Central memory CD4-positive, alpha-beta T cell (primary cell): ENCODE data around the gene FBXO10.
"Not testable (repeated sequence)": the region's sequence is repeated elsewhere in the genome, so short reads cannot be mapped to it uniquely, and the experiment has no call there.

Experiments
- DNase-seq: peaks from one replicate; pipeline ENCODE4 v3.0.0; 2022
- total RNA-seq, 3 experiments: gene quantifications; one replicate each; lab custom pipeline; 2026; lab: John Stamatoyannopoulos, UW

FBXO10 gene, protein sequence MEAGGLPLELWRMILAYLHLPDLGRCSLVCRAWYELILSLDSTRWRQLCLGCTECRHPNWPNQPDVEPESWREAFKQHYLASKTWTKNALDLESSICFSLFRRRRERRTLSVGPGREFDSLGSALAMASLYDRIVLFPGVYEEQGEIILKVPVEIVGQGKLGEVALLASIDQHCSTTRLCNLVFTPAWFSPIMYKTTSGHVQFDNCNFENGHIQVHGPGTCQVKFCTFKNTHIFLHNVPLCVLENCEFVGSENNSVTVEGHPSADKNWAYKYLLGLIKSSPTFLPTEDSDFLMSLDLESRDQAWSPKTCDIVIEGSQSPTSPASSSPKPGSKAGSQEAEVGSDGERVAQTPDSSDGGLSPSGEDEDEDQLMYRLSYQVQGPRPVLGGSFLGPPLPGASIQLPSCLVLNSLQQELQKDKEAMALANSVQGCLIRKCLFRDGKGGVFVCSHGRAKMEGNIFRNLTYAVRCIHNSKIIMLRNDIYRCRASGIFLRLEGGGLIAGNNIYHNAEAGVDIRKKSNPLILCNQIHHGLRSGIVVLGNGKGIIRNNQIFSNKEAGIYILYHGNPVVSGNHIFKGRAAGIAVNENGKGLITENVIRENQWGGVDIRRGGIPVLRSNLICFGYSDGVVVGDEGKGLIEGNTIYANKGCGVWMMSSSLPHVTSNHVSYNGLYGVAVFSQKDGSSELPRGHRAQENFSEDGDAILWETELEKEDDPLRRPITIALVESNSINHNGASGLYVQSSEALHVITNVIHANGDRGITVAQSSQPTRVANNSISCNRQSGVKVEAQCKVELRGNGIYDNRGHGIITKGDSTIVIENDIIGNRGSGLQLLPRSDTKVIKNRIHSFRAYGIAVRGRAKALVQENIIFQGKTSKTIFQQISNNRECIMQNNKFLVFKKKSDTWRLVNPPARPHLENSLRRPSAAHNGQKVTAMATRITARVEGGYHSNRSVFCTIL
- 1.5 to 2.7 (median 1.8) reads per million in 3 experiments for total RNA-seq

- peak; percentile 42 for DNase-seq
Observed at GRCh38 chr9:37575921-37576721, at the start of gene FBXO10. Gene FBXO10 (minus strand): TSS chr9:37576380. CDS start chr9:37541768, 34,612 bp downstream.

DNA sequence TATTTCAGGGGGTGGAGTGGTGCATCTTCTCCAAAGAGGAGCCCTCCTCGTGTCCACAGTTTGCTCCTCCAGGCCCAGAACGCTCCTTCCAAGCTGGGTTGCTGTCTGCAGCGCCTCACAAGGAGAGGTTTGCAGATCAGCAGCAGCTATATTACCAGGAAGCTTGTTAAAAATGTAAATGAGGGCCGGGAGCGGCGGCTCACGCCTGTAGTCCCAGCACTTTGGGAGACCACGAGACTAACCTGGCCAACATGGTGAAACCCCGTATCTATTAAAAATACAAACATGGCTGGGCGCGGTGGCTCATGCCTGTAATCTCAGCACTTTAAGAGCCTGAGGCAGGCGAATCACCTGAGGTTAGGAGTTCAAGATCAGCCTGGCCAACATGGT lies 49.6 kb upstream of the FBXO10 start:
- DNase-seq = no peak

DNA sequence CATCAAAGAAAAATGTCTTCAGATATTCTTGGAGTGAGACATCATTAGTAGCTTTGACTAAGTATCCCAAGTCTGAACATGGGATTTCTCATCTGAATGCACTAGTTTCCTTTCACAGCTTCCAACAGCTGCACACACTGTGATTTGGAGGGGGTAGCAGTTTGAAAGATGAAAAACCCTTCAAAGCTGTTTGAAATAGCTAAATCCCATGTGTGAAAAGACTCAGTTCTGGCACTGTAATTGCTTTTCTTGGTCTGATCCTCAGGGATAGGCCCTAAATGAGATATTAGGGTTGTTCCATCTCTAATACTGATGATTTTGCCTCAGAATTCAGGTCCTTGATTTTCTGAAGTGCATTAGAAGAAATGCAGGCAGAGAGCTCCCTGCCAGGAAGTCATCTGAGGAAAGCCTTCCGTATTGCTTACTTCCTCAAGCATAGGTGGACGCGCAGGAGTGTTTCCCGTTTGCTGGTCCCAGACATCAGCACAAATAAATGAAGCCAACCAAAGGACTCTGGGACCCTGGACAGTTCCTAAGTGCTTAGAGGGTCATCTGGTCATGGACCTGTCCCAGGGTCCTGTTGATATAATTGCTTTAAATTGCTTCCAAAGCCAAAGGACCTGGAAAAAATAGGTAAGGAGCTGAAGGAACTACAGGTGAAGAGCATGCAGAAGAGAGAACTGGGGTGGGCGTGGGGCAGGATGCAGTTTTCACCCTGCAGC lies 49.0 kb upstream of the FBXO10 start:
- no peak for DNase-seq

- DNase-seq = no peak
Observed at GRCh38 chr9:37624073-37624472, 47.9 kb upstream of the FBXO10 start.

DNA sequence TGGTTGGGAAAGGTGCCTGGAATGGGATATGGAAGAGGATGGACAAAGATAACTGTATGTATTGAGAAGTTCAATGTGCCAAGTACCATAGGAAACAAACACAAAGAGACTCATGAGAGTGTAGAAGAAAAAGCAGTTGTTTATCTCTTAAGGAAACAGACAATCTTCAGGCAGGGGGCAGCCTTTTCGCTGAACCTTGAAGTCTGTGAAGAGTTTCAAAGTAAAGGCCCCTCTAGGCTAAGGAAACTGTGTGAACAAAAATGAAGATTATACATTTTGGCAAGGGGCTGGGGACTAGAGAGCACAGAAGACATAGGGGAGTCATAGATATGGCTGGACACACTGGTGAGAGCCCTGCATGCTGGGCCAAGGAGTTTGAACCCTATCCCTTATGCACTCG lies 47.1 kb upstream of the FBXO10 start:
- no peak for DNase-seq

DNA sequence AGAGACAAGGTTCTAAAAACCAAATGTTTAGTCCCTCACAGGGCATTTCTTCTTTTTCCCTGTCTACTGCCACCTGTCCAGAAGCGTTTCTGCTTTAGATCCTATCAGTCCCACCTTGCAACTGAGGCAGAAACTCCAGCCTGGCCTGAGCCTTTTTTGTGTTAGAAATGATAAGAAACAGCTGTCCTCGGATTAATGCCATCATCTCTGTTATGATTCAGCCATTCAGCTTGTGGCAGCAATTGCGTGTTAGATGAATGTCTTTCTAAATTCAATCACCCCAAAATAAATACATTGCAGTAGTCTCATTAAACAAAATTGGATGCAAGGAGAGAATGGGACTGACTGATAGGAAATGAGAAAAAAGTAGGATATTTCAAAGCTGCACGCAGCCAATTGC lies 46.3 kb upstream of the FBXO10 start:
- no peak for DNase-seq

DNA sequence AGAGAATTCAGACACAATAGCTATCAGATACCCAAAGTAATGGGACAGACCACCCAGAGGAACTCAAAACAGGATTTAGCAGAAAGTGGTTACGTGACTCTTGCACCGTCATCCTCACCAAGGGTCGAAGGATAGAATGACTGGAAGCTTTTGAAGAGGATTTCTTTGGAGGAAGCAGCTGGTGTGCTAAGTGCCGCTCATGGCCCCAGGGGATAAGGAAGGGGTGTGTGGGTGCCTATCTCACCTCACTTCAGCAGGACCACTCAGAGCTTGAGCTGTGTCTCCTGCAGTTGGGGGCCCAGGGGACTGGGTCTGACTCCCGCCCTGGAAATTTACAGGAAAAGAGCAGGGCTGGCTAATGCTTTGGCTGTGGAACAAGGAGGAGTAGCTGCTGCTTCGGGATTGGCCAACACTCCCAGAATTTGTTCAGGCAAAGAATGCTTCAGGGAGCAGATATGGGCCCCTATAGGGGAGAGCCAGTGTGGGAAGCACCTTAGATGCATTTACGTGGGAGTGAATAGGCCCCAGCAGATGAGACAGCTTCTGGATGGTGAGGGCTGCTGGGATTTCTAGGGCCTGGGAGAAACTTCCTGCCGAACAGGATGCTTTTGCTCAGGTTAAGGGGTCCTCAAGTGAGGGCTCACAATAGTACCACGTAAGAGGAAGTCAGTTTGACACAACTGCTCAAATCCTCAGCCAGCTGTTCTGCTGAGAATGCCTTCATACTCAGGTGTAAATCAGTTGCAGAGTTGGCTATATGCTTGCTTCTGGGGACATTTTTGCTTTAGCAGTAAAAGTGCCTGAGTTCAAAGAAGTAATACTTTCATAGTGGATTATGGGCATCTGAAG lies 45.3 kb upstream of the FBXO10 start:
- DNase-seq = no peak

DNA sequence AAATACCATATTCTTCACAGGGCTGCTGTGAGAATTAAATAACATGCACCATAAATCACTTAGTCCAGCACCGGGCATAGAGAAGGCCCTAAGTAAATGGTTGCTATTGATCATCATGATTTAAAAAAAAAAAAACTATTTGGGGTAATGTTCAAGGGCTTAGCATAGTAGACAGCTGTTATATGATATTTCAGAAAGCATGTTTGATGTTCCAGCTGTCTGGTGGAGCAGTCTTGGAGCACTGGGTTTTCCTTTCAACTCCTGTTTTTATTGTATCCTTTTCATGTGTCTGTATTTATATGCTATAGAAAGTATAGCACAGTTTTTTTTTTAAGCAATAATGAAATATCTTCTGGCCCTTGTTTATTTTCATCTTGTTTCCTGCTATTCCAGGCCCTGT lies 44.2 kb upstream of the FBXO10 start:
- no peak for DNase-seq

- DNase-seq = no peak
Observed at GRCh38 chr9:37619806-37620205, 43.6 kb upstream of the FBXO10 start.

GRCh38 chr9:37618817-37619216 lies 42.6 kb upstream of the FBXO10 start:
- no peak for DNase-seq

- DNase-seq = no peak
Observed at GRCh38 chr9:37617832-37618231, 41.7 kb upstream of the FBXO10 start.

DNA sequence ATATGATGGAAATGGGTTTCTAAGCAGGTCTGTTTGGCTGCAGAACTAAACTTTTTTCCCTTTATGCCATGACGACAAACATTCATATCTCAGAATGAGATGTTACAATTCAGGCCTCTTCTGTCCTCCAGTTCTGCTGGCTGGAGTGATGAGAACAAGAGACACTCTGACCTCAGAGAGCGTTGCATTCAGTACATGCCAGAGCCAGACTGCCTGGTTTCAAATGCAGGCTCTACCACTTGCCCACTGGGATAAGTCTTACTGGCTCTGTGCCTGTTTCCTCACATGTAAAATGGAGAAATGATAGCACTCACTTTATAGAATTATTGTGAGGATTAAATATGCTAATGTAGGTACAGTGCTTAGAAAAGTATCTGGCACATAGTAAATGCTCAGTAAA lies 41.0 kb upstream of the FBXO10 start:
- no peak for DNase-seq

DNA sequence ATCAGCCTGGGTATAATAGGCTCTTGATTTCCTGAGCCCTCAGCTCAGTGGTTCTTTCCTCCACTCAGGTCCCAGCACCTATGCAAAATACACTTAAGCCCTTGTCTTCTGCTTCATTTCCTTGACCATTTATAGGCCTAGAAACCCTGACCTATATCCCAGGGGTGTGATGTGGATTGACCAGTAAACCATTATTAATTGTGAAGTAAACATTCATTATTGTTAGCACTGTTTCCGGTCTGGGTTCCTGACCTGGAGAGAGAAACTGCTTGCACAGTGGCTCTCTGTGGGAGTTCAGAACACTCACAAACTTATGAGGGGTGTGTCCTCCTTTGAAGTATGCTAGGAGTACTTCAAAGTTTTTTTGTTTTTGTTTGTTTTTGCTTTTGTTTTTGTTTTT lies 35.8 kb upstream of the FBXO10 start:
- no peak for DNase-seq

GRCh38 chr9:37611014-37611413 lies 34.8 kb upstream of the FBXO10 start:
- no peak for DNase-seq

GRCh38 chr9:37609735-37610397 lies 33.7 kb upstream of the FBXO10 start:
- no peak for DNase-seq

GRCh38 chr9:37608250-37608649 lies 32.1 kb upstream of the FBXO10 start:
- no peak for DNase-seq

GRCh38 chr9:37604296-37604695 lies 28.1 kb upstream of the FBXO10 start:
- DNase-seq = no peak

DNA sequence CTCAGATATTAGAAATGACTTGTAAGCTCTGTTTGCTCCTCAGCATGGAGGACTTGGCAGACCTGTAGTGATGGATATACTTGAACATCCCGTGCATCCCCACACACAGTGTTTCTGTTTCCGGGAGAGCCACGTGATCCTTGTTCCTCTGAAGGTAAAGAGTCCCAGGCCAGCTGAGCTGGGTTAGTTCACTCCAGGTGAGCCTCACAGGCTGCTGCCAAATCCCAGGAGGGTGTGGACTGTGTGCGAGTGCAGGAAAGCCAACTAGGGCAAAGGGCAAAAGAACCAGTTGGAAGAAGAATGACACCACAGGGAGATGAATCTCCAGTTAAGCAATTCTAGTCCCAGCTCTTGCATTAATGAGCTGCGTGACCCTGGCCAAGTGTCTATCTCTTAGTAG lies 26.6 kb upstream of the FBXO10 start:
- no peak for DNase-seq

DNA sequence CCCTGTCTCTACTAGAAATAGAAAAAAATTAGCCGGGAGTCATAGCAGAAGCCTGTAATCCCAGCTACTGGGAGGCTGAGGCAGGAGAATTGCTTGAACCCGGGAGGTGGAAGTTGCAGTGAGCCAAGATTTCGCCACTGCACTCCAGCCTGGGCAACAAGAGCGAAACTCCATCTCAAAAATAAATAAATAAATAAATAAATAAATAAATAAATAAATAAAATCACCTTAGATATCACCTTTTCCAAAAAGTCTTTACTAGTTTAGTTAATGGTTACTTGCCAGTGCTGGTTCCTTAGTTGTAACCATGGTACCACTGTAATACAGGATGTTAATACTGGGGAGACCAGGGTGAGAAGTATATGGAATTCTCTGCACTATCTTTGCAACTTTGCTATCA lies 25.9 kb upstream of the FBXO10 start:
- DNase-seq = not testable (repeated sequence)

DNA sequence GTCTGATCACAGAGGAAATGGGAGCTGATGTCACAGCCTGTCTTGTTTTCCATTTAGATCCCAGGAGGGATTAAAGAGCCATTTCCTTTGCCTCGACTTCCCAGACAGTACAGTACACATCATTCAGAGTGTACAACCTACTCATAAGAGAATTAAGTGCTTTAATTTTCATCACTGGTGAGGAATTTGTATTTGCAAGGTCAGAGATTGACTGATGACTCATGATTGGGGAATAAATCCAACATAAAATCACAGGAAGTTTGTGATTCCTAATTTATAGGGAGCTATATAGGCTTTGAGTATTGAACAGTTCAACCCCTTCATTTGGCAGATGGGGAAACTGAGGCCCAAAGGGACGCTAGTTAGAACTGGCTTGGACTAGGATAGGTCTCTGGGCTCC lies 20.3 kb upstream of the FBXO10 start:
- DNase-seq = no peak
